GM23338 (cell line): Measurements from ENCODE around the gene SLC6A3. TPM values are rescaled to one million over a fixed set of nuclear protein-coding genes. Genes with fewer than 3 reads are reported as not detected.

Experiments used
- ATAC-seq: fragments of 200-7000 bp; cut with Tn5 transposase; 3 replicates; pipeline ENCODE4 v1.9.1; 2020
- DNase-seq: peaks from one replicate; pipeline ENCODE4 v3.0.0-alpha.2; 2015; ENCODE audit warnings: low spot score
- H2AFZ ChIP-seq: fragments of 200-600 bp; sonication (generic); 2 replicates; pipeline ENCODE4 v1.8.0; 2016; ENCODE audit warnings: antibody characterized with exemption, mild to moderate bottlenecking, moderate library complexity
- H3F3A ChIP-seq: fragments of 200-600 bp; sonication (generic); replicated peaks from 2 replicates; pipeline ENCODE4 v1.8.0; 2017; ENCODE audit warnings: antibody characterized with exemption, mixed run types, low read depth
- H3K27ac ChIP-seq: fragments of 200-600 bp; sonication (generic); 2 replicates; pipeline ENCODE4 v1.6.1; 2016; ENCODE audit warnings: low read depth
- H3K27me3 ChIP-seq: fragments of 200-600 bp; sonication (generic); 2 replicates; pipeline ENCODE4 v1.8.0; 2016; ENCODE audit warnings: mild to moderate bottlenecking, mixed run types, moderate library complexity; ENCODE audit not compliant: insufficient read depth
- H3K36me3 ChIP-seq: fragments of 200-600 bp; sonication (generic); 2 replicates; pipeline ENCODE4 v1.8.0; 2016; ENCODE audit warnings: mild to moderate bottlenecking; ENCODE audit not compliant: insufficient read depth
- H3K4me1 ChIP-seq: fragments of 200-600 bp; sonication (generic); 2 replicates; pipeline ENCODE4 v1.8.0; 2016; ENCODE audit warnings: mild to moderate bottlenecking, moderate library complexity; ENCODE audit not compliant: insufficient read depth
- H3K4me2 ChIP-seq: fragments of 200-600 bp; sonication (generic); 2 replicates; pipeline ENCODE4 v1.7.1; 2017; ENCODE audit warnings: mixed run types
- H3K4me3 ChIP-seq: fragments of 200-600 bp; sonication (generic); 2 replicates; pipeline ENCODE4 v1.6.1; 2016; ENCODE audit warnings: mixed run types
- H3K79me2 ChIP-seq: fragments of 200-600 bp; sonication (generic); replicated peaks from 2 replicates; pipeline ENCODE4 v1.8.0; 2017; ENCODE audit warnings: mild to moderate bottlenecking; ENCODE audit not compliant: insufficient read depth
- H3K9me2 ChIP-seq: fragments of 200-600 bp; sonication (generic); 2 replicates; pipeline ENCODE4 v1.8.0; 2017; ENCODE audit not compliant: insufficient read depth
- H4K20me1 ChIP-seq: fragments of 200-600 bp; sonication (generic); replicated peaks from 2 replicates; pipeline ENCODE4 v1.8.0; 2017; ENCODE audit warnings: mild to moderate bottlenecking; ENCODE audit not compliant: insufficient read depth
- H3K27ac Mint-ChIP-seq: 2 replicates; pipeline ENCODE4 v1.8.0; 2020; ENCODE audit warnings: inconsistent platforms, mild to moderate bottlenecking, moderate library complexity, mixed read lengths
- H3K27me3 Mint-ChIP-seq: 3 replicates; pipeline ENCODE4 v1.8.0; 2022; ENCODE audit warnings: low read depth, mild to moderate bottlenecking, moderate library complexity, mixed read lengths, inconsistent platforms; ENCODE audit not compliant: insufficient read depth, poor library complexity
- H3K36me3 Mint-ChIP-seq: 3 replicates; pipeline ENCODE4 v1.8.0; 2021; ENCODE audit warnings: low read depth, mild to moderate bottlenecking, inconsistent platforms, moderate library complexity, mixed read lengths
- H3K4me1 Mint-ChIP-seq: 3 replicates; pipeline ENCODE4 v1.8.0; 2020; ENCODE audit warnings: mild to moderate bottlenecking, inconsistent platforms, mixed read lengths
- H3K4me3 Mint-ChIP-seq: 3 replicates; pipeline ENCODE4 v1.8.0; 2021; ENCODE audit warnings: moderate library complexity, mild to moderate bottlenecking, inconsistent platforms, mixed read lengths
- H3K9me3 Mint-ChIP-seq: 3 replicates; pipeline ENCODE4 v1.8.0; 2020; ENCODE audit warnings: moderate library complexity, mild to moderate bottlenecking, inconsistent platforms, mixed read lengths
- CREB1 ChIP-seq: fragments of 250-450 bp; sonication (Bioruptor Pico); IDR thresholded peaks from 2 replicates; pipeline ENCODE4 v1.5.0; 2020; ENCODE audit warnings: low read depth, mild to moderate bottlenecking, moderate library complexity
- EZH2 ChIP-seq: fragments of 200-600 bp; sonication (generic); IDR thresholded peaks from one replicate; pipeline ENCODE4 v1.8.0; 2017; ENCODE audit warnings: antibody characterized with exemption, mild to moderate bottlenecking, low read depth; ENCODE audit not compliant: unreplicated experiment
- EZH2phosphoT487 ChIP-seq: fragments of 200-600 bp; sonication (generic); IDR thresholded peaks from one replicate; pipeline ENCODE4 v1.8.1; 2018; ENCODE audit warnings: antibody characterized with exemption; ENCODE audit not compliant: unreplicated experiment
- JUNB ChIP-seq: IDR thresholded peaks from one replicate; pipeline ENCODE4 v1.6.1; 2016; ENCODE audit warnings: antibody characterized with exemption; ENCODE audit not compliant: unreplicated experiment
- NANOG ChIP-seq: IDR thresholded peaks from 2 replicates; pipeline ENCODE4 v1.6.1; 2016; ENCODE audit warnings: antibody characterized with exemption, borderline replicate concordance
- POLR2AphosphoS5 ChIP-seq: IDR thresholded peaks from 2 replicates; pipeline ENCODE4 v1.6.1; 2016; ENCODE audit warnings: antibody characterized with exemption, low read depth
- STAT1 ChIP-seq: IDR thresholded peaks from one replicate; pipeline ENCODE4 v1.6.1; 2016; ENCODE audit warnings: antibody characterized with exemption; ENCODE audit not compliant: unreplicated experiment
- ZNF114 ChIP-seq: fragments of 250-450 bp; sonication (Bioruptor Pico); IDR thresholded peaks from 2 replicates; pipeline ENCODE4 v1.5.0; 2020; ENCODE audit warnings: mild to moderate bottlenecking, moderate library complexity
- ZNF331 ChIP-seq: fragments of 250-450 bp; sonication (Bioruptor Pico); IDR thresholded peaks from 2 replicates; pipeline ENCODE4 v1.5.0; 2020; ENCODE audit warnings: low read depth, mild to moderate bottlenecking, moderate library complexity
- polyA plus RNA-seq: library from polyadenylated mRNA; unstranded; fragments of >200 nt; fragmentation: Nextera tagmentation; extraction: Ambion mirVana; gene quantifications from 2 replicates; pipeline ENCODE4 v1.2.1, GENCODE V29; 2016
- total RNA-seq: library from RNA; depleted of rRNA; stranded (reverse); fragments of >200 nt; shearing (Covaris generic); gene quantifications from 2 replicates; pipeline ENCODE4 v1.2.3, GENCODE V29; 2014
- TF ChIP-seq, protein P1 (sequence below): fragments of 250-450 bp; sonication (Bioruptor Pico); IDR thresholded peaks from 2 replicates; pipeline ENCODE4 v1.5.0; 2020; ENCODE audit warnings: mild to moderate bottlenecking, moderate library complexity
- TF ChIP-seq, protein P2 (sequence below), 2 experiments: fragments of 200-600 bp in 1 of 2; sonication (generic) in 1 of 2; conservative IDR thresholded peaks; 2 replicates each; pipeline versions ENCODE4 v1.5.1 to v1.6.1; 2016 to 2017; ENCODE audit warnings: antibody characterized with exemption in 2 of 2, low read depth in 2 of 2, mild to moderate bottlenecking in 2 of 2, moderate library complexity in 1 of 2
- TF ChIP-seq, protein P3 (sequence below): IDR thresholded peaks from one replicate; pipeline ENCODE4 v1.6.1; 2018; ENCODE audit warnings: antibody characterized with exemption; ENCODE audit not compliant: unreplicated experiment
- TF ChIP-seq, protein P4 (sequence below): IDR thresholded peaks from 2 replicates; pipeline ENCODE4 v1.6.1; 2016; ENCODE audit warnings: antibody characterized with exemption

SLC6A3 gene
- total and polyA plus RNA-seq, 2 experiments from 2014 or later = 0.76 to 1.0 TPM

DNA sequence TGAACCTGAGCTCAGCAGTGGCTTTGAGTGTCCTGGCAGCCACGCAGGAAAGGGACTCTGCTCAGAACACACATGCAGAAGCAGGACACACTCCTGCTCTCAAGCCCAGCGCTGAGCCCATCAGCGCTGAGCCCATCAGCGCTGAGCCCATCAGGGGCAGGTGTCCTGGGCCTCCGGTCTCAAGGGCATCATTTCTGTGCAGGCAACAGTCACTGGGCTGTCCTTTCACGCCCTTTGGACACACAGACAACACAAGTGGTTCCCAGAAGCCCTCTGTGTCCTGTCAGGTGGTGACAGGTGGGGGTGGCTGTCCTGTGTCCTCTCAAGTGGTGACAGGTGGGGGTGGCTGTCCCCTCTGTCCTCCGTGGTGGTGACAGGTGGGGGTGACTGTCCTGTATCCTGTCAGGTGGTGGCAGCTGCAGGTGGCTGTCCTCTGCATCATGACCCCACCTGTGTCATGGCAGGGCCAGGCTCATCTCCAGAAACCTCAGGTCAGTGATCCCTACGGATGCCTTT is 61.3 kb downstream of the SLC6A3 start:
- no peaks in the 10 kb centered on the region for H3K9me2 ChIP-seq

More for the DNA sequence above, 61.3 kb downstream of the SLC6A3 start:
- Mint-ChIP-seq H3K36me3 (0 out of 3 replicates have a peak, but pooled peaks cover 3% of the 10 kb centered on the region), H3K4me3 (no peak overlapping the region), H3K27me3 (peaks cover 47% of the 10 kb centered on the region), H3K4me1 (peaks cover 15% of the 10 kb centered on the region), H3K27ac (no peak overlapping the region), H3K9me3 (peaks cover 10% of the 10 kb centered on the region; the same call in 2 of the 3 replicates)
- H3K79me2 ChIP-seq = no peaks in the 10 kb centered on the region
- no peak overlapping the region for H2AFZ ChIP-seq
- 0 out of 2 replicates have a peak, but pooled peaks cover 9% of the 10 kb centered on the region for H3F3A ChIP-seq
- peaks cover 23% of the 10 kb centered on the region; the same call in 1 of the 2 replicates for H3K27me3 ChIP-seq
- TF ChIP-seq EZH2phosphoT487 = no peak
- no peak for TF ChIP-seq ZNF114 (CRISPR knock-in tag)
- no peak for TF ChIP-seq NANOG
- TF ChIP-seq CREB1 (CRISPR knock-in tag) = no peak
- TF ChIP-seq, protein P1, sequence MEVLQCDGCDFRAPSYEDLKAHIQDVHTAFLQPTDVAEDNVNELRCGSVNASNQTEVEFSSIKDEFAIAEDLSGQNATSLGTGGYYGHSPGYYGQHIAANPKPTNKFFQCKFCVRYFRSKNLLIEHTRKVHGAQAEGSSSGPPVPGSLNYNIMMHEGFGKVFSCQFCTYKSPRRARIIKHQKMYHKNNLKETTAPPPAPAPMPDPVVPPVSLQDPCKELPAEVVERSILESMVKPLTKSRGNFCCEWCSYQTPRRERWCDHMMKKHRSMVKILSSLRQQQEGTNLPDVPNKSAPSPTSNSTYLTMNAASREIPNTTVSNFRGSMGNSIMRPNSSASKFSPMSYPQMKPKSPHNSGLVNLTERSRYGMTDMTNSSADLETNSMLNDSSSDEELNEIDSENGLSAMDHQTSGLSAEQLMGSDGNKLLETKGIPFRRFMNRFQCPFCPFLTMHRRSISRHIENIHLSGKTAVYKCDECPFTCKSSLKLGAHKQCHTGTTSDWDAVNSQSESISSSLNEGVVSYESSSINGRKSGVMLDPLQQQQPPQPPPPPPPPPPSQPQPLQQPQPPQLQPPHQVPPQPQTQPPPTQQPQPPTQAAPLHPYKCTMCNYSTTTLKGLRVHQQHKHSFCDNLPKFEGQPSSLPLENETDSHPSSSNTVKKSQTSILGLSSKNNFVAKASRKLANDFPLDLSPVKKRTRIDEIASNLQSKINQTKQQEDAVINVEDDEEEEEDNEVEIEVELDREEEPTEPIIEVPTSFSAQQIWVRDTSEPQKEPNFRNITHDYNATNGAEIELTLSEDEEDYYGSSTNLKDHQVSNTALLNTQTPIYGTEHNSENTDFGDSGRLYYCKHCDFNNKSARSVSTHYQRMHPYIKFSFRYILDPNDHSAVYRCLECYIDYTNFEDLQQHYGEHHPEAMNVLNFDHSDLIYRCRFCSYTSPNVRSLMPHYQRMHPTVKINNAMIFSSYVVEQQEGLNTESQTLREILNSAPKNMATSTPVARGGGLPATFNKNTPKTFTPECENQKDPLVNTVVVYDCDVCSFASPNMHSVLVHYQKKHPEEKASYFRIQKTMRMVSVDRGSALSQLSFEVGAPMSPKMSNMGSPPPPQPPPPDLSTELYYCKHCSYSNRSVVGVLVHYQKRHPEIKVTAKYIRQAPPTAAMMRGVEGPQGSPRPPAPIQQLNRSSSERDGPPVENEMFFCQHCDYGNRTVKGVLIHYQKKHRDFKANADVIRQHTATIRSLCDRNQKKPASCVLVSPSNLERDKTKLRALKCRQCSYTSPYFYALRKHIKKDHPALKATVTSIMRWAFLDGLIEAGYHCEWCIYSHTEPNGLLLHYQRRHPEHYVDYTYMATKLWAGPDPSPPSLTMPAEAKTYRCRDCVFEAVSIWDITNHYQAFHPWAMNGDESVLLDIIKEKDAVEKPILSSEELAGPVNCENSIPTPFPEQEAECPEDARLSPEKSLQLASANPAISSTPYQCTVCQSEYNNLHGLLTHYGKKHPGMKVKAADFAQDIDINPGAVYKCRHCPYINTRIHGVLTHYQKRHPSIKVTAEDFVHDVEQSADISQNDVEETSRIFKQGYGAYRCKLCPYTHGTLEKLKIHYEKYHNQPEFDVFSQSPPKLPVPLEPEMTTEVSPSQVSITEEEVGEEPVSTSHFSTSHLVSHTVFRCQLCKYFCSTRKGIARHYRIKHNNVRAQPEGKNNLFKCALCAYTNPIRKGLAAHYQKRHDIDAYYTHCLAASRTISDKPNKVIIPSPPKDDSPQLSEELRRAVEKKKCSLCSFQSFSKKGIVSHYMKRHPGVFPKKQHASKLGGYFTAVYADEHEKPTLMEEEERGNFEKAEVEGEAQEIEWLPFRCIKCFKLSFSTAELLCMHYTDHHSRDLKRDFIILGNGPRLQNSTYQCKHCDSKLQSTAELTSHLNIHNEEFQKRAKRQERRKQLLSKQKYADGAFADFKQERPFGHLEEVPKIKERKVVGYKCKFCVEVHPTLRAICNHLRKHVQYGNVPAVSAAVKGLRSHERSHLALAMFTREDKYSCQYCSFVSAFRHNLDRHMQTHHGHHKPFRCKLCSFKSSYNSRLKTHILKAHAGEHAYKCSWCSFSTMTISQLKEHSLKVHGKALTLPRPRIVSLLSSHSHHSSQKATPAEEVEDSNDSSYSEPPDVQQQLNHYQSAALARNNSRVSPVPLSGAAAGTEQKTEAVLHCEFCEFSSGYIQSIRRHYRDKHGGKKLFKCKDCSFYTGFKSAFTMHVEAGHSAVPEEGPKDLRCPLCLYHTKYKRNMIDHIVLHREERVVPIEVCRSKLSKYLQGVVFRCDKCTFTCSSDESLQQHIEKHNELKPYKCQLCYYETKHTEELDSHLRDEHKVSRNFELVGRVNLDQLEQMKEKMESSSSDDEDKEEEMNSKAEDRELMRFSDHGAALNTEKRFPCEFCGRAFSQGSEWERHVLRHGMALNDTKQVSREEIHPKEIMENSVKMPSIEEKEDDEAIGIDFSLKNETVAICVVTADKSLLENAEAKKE (CRISPR knock-in tag) = no peak
- no peak for TF ChIP-seq ZNF331 (CRISPR knock-in tag)
- TF ChIP-seq STAT1 = no peak
- no peak for TF ChIP-seq EZH2
- TF ChIP-seq JUNB = no peak
- TF ChIP-seq POLR2AphosphoS5 = no peak
- TF ChIP-seq, protein P2, sequence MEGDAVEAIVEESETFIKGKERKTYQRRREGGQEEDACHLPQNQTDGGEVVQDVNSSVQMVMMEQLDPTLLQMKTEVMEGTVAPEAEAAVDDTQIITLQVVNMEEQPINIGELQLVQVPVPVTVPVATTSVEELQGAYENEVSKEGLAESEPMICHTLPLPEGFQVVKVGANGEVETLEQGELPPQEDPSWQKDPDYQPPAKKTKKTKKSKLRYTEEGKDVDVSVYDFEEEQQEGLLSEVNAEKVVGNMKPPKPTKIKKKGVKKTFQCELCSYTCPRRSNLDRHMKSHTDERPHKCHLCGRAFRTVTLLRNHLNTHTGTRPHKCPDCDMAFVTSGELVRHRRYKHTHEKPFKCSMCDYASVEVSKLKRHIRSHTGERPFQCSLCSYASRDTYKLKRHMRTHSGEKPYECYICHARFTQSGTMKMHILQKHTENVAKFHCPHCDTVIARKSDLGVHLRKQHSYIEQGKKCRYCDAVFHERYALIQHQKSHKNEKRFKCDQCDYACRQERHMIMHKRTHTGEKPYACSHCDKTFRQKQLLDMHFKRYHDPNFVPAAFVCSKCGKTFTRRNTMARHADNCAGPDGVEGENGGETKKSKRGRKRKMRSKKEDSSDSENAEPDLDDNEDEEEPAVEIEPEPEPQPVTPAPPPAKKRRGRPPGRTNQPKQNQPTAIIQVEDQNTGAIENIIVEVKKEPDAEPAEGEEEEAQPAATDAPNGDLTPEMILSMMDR (conservative IDR thresholded peaks at IDR 0.05; ENCODE audit: low read depth in 2 of 2) = no peak
- TF ChIP-seq, protein P3, sequence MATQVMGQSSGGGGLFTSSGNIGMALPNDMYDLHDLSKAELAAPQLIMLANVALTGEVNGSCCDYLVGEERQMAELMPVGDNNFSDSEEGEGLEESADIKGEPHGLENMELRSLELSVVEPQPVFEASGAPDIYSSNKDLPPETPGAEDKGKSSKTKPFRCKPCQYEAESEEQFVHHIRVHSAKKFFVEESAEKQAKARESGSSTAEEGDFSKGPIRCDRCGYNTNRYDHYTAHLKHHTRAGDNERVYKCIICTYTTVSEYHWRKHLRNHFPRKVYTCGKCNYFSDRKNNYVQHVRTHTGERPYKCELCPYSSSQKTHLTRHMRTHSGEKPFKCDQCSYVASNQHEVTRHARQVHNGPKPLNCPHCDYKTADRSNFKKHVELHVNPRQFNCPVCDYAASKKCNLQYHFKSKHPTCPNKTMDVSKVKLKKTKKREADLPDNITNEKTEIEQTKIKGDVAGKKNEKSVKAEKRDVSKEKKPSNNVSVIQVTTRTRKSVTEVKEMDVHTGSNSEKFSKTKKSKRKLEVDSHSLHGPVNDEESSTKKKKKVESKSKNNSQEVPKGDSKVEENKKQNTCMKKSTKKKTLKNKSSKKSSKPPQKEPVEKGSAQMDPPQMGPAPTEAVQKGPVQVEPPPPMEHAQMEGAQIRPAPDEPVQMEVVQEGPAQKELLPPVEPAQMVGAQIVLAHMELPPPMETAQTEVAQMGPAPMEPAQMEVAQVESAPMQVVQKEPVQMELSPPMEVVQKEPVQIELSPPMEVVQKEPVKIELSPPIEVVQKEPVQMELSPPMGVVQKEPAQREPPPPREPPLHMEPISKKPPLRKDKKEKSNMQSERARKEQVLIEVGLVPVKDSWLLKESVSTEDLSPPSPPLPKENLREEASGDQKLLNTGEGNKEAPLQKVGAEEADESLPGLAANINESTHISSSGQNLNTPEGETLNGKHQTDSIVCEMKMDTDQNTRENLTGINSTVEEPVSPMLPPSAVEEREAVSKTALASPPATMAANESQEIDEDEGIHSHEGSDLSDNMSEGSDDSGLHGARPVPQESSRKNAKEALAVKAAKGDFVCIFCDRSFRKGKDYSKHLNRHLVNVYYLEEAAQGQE = no peak
- TF ChIP-seq, protein P4, sequence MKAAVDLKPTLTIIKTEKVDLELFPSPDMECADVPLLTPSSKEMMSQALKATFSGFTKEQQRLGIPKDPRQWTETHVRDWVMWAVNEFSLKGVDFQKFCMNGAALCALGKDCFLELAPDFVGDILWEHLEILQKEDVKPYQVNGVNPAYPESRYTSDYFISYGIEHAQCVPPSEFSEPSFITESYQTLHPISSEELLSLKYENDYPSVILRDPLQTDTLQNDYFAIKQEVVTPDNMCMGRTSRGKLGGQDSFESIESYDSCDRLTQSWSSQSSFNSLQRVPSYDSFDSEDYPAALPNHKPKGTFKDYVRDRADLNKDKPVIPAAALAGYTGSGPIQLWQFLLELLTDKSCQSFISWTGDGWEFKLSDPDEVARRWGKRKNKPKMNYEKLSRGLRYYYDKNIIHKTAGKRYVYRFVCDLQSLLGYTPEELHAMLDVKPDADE = no peak
- ATAC-seq (no peak), DNase-seq (no peak)
- no peaks in the 10 kb centered on the region; the same call in 1 of the 2 replicates for H3K36me3 ChIP-seq
- H3K27ac ChIP-seq = no peak overlapping the region
- H4K20me1 ChIP-seq = no peaks in the 10 kb centered on the region
- no peak overlapping the region for H3K4me2 ChIP-seq
- H3K4me3 ChIP-seq = no peak overlapping the region
- peaks cover 10% of the 10 kb centered on the region; the same call in 1 of the 2 replicates for H3K4me1 ChIP-seq
